GM21381 (cell line): ENCODE measurements around the gene CD9.
"Not testable (repeated sequence)": the region's sequence is repeated elsewhere in the genome, so short reads cannot be mapped to it uniquely, and the experiment has no call there.

ENCODE experiments used
- ATAC-seq: cut with Tn5 transposase; IDR thresholded peaks from one replicate; pipeline ENCODE4 v1.9.1; 2021; ENCODE audit warnings: mild to moderate bottlenecking, moderate library complexity; ENCODE audit not compliant: unreplicated experiment

The CD9 gene

DNA sequence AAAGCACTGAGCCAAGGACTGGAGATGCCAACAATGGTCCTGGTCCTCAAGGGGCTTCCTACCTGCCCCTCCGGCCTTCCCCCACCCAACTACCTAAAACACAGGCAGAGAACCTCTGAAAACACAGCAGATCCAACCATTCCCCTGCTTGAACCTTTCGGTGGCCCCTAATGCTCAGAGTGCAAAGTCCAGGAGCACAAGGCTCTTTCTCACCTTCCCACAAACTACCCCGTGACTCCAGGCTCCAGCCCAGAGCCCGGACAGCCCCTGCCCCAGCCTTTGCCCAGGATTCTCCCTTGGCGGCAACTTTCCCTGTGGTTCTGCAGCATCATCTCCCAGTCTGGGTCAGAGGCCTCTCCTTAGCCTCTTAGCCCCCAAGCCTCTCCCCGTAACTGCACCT is 1.6 kb upstream of the CD9 start:
- no peak for ATAC-seq

DNA sequence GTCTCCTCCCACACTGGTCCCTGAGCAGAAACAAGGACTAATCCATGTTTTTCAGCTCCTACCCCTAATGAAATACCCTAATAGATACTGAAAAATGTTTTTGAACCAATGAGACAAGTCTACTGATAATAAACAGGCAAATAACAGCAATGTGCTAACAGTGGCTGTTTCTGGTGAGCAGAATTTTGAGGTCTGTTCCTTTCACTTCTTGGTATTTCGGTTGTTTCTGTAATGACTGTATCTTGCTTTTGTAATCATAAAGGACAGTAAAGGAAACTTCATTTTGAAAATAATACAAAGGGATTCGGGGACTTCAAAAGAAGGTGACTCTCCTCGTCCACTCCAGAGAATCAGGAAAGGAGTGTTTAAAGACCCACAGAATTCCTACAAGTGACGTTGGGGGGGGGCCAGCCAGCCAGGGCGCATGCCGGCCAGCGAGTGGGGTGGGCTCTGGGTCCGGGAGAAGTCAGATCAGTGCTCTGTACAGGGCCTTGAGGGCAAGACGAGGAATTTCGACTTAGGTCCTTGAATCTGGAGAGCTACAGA is 1.1 kb upstream of the CD9 start:
- no peak for ATAC-seq

DNA sequence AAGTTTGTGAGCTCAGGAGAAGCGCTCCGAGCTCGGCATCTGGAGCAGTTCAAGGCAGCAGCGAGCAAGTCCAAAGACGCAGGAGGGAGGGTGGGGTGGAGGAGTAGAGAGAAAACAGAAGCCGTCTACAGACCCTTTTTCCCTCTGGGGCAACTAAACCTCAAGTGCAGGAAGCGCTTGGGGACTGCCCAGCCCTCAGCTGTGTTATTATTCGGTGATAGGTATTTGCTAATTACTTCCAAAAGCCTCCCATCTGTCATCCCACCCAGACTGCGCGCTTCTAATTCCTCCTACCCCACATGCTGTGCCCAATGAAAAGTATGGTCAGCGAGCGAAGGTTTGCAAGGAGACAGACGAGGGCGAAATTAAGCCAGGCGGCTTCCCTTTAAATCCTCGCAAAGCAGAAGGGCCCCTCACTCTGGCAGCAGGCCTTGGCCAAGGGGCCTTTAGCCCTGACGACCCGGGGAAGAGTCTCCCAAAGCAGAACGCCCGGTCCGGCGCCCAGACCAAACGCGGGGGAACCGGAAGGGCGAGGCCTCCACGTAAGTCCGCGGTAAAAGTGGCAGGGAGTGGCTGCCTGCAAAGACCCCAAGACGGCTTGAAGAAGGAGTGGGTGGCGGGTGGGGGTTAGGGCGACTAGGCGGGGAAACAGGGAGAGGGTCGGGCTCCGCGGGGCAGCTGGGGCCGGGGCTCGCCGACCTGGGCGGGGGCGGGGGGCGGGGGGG is 507 bp upstream of the CD9 start:
- ATAC-seq, result no peak

DNA sequence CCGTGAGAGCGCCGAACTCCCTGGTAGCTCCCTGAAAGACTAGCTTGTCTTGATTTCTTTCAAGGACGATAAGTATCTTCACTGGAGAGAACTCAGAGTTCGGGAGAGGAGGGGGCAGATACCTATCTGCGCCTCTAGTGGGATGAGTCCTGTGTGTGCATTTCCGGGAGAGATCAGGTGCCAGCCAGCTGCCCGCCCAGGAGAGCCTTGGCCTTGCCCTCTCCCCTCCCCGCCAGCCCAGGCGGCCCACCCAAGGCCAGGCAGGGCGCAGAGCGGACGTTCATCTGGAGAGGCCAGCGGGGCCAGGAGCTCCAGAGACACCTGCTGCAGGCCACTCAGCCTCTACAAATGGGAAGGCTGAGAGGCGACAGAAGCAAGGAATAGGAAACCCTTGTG is 1.0 kb downstream of the CD9 start:
- ATAC-seq, result no peak

DNA sequence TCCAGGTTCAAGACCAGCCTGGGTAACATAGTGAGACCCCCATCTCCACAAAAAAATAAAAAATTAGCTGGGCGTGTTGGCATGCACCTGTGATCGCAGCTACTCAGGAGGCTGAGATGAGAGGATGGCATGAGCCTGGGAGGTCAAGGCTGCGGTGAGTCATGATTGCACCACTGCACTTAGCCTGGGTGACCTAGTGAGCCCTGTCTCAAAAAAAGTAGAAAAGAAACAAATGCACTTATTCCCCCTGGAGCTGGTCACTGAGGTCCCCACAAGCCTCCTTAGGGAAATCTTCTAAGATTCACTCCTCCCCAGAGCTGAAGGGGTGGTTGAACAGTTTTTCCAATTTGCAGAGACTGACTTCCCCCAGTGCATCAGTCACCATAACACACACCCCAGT is 1.6 kb downstream of the CD9 start:
- ATAC-seq, result no peak

DNA sequence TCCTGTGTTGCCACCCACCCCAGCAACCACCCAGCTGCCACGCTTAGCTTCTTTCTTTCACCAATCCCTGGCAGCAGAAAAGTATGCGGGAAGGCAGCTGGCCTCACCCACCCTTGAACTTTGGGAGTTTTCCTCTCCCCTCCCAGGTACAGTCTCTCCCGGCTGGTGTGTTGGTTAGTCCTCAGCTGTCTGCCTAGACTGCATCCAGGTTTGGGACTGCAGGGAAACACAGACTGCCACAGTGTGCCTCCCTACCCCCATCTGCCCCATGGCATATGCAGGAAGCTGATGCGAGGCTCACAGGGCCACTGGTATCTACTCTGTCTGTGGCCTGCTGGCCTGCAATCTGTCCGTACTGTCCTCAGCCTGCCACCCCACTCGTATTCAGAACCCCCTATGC is 2.1 kb downstream of the CD9 start:
- ATAC-seq, result no peak

DNA sequence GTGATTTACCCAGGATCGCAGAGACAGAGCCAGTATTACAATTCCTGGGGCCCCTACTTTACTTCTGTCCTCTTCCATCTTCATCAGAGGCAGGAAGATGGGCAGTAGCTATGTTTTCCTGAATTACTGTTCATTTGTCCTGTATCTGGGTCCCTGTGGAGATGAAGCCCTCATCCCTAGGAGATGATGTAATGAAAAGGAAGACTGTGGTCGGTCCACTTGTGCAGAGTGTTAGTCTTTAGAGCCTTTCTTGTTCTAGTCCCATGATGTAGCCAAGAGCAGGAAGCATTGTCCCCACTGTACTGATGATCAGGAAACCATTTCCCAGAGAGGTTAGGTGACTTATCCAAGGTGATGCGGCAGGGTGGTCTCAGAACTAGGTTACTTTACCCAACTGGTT is 2.6 kb downstream of the CD9 start:
- no peak for ATAC-seq

DNA sequence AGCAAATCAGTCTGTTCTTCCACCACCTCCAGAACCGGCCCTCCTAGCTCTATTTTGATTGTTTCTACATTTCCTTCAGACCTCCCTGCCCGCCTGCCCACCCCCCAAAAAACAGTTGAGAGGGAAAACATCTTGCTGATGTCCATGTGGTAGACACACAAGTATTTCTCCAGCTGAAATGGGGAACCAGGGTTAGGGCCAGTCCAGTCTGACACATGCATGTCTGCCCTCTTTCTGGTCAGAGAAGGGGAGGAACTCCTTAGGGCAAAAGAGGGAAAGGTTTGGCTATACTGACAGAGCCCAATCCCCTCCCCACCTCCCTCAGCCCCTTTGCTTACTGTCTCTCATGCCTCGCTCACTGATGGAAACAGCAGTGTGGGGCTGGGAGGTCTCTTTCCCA is 3.4 kb downstream of the CD9 start:
- ATAC-seq, result no peak

DNA sequence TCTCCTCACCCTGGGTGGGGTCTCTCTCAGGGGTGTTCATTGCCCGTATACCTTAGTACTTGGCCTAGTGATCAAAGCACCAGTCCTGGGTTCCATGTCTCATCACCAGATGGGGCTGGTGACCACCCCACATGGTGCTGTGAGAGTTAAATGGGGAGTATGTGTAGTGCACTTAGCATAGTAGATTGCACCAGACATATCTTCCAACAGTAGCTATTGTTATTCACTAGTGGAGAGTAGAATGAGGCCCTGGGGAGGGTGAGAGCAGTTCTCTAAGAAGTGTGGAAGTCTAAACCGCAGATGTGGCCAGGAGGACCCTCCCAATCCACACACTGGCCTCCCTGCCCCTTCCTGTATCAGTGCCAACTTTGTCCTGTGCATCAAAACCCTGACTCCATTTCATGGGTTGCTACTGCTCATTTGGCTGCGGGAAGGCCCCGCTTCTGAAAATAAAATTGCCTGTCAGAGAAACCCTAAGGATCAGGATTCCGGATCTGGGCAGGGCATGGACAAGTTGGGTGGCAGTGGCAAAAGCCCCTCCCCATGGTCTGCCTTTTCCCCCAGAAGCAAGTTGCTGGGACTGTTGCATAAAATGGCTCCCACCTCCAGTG is 4.4 kb downstream of the CD9 start:
- no peak for ATAC-seq

DNA sequence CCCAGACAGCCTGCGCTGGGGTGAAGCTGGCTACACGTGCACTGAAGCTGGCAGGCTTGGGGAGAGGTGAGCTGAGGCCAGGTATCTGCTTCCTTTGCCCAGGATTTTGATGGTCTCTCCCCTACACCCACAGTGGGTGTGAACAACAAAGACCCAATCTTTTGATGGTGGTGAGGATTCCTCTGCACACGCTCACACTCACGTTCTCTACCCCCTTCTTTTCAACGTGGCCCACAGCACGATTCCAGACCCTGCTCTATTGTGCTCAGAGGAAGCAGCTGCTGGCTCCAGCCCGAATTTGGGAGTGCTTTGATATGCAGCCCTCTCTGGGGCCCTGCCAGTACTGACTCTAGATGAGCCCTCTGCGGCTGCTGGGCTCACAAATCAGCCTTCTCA is 4.9 kb downstream of the CD9 start:
- ATAC-seq, result no peak

DNA sequence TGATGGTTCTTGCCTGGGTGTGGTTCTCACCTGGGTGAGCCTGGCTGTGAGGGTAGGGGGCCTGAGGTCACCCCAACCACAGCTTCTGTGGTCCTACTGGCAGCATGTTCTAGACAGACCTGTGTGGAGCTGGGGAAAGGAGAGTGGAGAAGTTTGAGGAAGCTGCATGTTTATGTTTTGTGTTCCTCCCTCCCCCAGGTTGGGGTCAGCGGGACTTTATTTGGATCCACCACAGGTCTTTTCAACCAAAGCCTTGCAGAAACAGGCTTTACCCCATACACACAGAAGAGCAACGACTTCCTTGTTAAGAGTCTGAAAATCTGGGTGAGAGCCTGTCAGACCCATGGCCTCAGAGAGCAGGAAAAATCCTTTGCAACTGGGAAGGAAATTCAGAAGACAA is 5.6 kb downstream of the CD9 start:
- no peak for ATAC-seq

DNA sequence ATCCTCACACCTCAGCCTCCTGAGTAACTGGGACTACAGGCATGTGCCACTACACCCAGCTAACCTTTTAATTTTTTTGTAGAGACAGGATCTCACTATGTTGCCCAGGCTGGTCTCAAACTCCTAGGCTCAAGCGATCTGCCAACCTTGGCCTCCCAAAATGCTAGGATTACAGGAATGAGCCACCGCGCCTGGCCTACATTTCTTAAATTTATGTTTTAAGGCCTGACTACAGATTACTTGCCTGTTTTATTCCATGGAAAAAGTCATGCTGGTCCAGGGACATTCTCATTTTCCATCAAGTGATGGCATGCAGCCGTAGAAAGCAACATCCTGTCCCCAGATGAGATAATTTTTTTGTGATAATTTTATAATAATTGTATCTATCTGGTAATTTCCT is 6.1 kb downstream of the CD9 start:
- no peak for ATAC-seq

DNA sequence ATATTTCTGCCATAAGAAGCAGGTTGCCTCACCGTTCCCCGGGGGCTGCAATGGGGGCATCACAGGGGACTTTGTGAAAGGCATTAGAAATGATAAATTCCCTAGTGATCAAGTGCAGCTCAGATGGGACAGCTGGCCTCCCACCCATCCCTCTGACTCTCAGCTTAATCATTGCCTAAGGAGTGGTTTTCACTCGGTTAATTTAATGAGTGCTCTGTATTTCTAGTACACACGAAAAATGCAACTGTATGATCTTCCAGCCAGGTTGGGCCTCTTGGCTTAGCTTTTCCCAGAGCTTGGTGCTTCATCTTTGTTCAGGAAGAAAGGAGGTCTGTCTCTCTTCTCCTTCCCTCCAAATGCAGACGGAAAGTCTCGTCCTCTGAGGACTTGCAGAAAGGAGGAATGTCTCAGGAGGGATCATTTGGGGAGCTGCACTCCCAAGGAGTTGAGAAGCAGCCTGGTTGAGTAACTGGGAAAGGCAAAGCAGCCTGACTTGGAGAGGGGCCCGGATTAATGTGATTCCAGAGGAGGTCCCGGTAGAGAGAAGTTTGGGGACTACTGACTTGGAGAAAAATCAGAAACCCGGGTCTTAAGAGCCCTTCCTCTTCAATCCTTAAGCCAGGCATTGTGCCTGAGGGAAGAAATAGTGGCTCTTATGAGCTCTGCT is 7.2 kb downstream of the CD9 start:
- no peak for ATAC-seq

DNA sequence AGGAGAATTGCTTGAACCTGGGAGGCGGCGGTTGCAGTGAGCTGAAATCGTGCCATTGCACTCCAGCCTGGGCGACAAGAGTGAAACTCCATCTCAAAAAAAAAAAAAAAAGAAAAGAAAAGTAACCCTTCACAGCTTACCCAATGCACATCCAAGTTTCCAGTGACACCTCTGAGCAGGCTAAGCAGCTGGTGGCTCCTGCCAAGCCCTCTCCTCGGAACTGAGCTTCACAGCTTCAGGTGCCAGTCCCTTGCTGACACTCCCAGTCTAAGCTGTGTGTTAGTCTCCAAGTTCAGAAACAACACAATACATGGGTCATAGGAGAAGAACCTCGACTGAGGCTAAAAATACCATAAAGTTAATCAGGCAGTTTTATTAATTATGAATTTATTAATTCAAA is 7.9 kb downstream of the CD9 start:
- ATAC-seq, result no peak

DNA sequence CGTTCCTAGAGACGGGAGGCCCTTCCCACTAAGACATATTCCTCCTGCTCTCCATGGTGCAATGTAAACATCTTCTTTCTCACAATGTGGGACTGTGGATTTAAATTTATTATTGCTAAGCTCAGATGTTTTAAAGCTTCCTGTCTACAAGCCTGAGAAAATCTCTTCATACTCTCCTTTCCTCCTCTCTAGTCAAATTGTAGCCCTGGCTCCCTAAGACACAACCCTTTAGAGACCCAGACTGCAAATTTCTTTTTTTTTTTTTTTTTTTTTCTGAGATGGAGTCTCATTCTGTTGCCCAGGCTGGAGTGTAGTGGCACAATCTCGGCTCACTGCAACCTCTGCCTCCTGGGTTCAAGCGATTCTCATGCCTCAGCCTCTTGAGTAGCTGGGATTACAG is 9.2 kb downstream of the CD9 start:
- not testable (repeated sequence) for ATAC-seq

DNA sequence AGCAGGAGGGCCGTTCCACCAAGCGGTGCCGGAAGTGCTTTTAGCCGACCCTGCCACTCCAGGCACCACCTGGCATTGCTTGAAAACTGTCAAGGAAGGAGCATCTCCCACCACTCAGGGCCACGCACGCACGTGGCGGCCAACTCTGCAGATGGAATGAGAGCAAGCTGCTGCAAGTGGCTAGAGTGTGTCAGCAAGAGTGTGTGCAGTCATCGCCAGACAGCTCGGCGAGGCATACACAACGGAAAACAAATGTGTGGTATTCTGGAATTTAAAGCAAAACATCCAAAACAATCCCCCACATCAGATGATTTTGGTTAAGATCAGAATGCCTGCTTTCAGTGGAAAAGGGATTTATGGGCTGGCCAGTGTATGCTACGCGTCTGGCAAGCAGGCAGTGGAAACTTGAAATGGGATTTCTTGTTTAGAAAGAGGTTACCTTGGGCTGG is 11.2 kb downstream of the CD9 start:
- no peak for ATAC-seq

DNA sequence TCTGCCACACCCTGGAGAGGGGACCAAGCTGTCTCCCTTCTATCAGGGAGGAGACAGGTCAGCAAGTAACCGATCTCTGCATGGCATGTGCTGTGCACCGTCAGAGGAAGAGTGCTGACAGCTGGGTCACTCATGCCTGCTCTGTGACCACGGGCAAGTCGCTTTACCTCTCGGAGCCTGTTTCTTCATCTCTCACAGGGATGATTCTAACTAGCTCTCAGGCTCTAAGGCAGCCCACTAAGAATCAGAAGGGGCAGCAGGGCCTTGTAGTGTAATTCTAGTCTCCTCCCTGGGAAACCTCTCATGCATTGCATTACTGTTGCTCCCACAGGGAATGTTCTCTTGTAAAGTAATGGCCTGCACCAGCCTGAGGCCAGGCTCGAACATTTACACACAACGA is 11.9 kb downstream of the CD9 start:
- ATAC-seq, result no peak

DNA sequence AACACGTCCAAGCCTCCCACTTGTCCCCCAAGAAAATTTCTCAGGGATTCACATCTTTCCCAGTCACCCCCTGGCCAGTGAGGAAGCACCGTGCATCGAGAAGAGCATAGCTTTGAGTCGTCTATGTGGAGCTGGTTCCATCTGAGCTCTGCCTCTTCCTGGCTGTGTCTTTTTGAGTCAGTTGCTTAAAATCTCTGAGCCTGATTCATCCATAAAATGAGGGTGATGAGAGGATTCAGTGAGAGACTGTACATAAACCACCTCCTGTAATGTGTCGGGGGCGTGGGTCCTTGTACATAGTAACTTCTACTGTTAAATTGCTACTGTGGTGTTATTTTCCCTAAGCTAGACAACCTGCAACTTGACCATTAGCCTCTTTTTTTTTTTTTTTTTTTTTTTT is 13.8 kb downstream of the CD9 start:
- ATAC-seq, result no peak

DNA sequence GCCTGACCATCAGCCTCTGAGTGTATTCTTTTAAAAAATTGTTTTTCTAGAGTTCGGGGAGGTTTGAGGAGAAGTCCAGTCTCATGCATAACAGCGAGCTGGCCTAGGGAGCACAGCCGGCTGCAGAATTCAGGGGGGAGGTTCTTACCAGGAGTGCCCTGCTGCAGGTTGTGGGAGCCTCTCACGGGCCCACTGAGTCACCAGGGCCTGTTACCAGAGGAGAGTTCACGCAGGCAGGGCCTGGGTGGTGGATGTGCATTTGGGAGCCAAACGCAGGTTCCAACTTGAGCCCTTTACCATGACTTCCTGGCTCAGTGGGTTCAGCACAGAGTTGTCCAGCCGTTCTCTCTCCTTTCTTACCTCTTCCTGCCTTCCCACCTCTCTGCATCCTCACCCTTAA is 14.4 kb downstream of the CD9 start:
- ATAC-seq, result no peak

DNA sequence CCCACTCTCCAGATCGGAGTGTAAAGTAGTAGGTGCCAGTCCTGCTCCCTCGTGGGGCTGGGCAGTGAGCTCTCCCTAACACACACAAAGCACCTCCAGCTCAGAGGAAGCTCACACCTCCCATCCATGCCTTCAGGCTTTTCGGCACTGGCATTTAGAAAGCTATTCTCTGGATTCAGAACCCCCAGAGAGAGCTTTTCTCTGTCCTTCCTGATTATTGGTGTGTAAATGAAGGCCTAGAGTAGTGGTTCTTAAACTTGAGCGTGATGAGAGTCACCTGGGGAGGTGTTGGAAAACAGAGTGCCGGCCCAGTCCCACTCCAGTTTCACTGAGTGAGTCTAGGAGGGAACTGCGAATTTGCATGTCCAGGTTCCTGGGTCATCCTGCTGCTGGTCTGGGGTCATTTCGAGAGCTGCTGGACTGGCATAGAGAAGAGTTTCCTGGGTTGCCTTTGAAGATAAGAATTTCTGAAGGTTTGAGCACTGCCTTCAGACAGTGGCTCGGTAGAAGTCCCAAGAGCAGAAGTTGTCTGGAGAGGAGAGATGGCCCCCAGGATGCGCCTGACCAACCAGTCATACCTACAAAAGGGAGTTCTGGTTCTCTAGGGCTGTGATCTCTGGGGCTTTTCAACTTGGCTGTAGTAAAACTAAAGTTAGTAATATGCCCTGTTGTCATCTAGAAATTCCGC is 15.1 kb downstream of the CD9 start:
- no peak for ATAC-seq

DNA sequence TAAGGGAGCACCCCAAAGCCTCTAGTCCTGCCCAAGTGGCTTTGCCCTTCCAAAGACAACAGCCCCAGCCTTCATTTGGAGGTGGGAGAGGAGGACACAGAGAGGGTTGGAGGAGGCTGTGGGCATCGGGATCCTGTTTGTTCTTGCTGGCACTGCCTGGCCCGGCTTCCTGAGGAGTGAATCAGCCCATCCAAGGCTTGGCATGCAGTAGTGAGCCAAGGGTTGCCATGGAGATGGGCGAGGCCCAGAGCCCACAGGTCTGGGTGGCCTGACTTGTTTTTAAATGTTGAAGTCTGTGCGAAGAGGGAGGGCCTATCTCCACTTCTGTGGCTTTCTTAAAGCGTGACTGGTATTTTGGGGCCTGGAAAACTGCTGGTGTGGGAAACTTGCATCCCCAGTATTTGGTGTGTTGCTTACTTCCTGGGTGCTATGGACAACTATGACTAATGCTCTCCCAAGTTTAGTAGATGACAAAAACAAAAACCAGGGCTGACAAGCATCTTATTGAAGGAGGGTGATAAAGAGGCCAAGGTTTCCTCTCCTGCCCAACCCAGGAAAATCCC is 15.8 kb downstream of the CD9 start:
- ATAC-seq, result no peak
